WI38 (cell line): ENCODE results near the gene ENPP4.

Experiments used
- H3K4me3 ChIP-seq: 2 replicates; pipeline ENCODE4 v1.5.1; 2011; ENCODE audit warnings: low read depth, mild to moderate bottlenecking, control low read depth, low read length
- TF ChIP-seq, protein P1 (sequence below): IDR thresholded peaks from 2 replicates; pipeline ENCODE4 v1.5.1; 2012; ENCODE audit warnings: low read depth, mild to moderate bottlenecking, control low read depth, low read length

ENPP4 gene

DNA sequence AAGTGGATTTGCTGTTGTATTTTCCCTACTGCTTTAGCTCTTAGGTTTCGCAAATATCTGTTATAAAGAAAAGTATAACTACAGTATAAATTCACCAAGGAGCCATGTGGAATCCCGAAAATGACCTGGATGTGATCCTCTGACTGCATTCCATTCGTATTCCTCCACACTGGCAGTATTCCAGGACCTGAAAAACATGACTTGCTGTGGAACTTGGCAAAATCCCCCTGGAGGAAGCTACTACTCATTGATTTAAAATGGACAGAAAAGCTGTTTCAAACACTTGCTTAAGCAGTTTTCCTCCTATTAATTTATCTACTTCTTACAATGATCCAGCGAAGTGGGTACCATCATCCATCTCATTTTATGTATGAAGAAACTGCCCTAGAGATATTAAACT is 54.3 kb downstream of the ENPP4 start:
- TF ChIP-seq, protein P1, sequence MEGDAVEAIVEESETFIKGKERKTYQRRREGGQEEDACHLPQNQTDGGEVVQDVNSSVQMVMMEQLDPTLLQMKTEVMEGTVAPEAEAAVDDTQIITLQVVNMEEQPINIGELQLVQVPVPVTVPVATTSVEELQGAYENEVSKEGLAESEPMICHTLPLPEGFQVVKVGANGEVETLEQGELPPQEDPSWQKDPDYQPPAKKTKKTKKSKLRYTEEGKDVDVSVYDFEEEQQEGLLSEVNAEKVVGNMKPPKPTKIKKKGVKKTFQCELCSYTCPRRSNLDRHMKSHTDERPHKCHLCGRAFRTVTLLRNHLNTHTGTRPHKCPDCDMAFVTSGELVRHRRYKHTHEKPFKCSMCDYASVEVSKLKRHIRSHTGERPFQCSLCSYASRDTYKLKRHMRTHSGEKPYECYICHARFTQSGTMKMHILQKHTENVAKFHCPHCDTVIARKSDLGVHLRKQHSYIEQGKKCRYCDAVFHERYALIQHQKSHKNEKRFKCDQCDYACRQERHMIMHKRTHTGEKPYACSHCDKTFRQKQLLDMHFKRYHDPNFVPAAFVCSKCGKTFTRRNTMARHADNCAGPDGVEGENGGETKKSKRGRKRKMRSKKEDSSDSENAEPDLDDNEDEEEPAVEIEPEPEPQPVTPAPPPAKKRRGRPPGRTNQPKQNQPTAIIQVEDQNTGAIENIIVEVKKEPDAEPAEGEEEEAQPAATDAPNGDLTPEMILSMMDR: no peak
- no peak overlapping the region for H3K4me3 ChIP-seq

DNA sequence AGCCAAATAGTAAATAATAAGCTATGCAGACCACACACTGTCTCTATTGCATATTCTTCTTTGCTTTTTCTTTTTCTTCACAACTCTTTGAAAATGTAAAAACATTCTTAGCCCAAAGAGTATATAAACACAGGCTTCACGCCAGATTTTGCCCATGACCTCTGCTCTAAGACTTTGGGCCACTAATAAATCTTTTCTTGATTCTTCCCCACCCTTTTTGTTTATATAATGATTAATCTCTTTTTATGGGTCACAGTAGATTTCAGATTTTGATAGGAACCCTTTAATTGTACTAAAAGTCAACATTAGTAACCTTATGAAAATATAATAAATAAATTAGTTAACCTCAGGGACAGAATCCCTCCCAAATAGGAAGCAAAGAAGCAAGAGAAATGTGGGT is 56.8 kb downstream of the ENPP4 start:
- TF ChIP-seq, protein P1: no peak
- H3K4me3 ChIP-seq: no peak overlapping the region

DNA sequence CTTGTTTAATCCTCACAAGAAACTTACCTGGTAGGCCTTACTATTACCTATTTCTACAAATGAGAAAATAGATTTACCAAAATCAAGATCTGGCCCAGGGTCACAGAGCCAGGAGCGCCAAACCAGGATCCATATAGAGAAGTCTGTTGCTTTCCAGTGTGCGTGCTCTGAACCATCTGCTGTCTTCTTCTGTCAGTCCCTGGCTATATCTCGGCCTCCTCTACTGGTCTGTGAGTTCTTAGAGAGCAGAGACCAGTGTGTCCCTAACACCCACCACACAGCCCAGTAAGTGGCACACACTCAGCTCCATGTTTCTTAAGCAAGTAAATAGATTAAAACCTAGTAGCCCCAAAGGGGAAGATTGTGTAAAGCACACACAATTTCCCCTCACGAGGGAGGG is 59.9 kb downstream of the ENPP4 start:
- TF ChIP-seq, protein P1: no peak

DNA sequence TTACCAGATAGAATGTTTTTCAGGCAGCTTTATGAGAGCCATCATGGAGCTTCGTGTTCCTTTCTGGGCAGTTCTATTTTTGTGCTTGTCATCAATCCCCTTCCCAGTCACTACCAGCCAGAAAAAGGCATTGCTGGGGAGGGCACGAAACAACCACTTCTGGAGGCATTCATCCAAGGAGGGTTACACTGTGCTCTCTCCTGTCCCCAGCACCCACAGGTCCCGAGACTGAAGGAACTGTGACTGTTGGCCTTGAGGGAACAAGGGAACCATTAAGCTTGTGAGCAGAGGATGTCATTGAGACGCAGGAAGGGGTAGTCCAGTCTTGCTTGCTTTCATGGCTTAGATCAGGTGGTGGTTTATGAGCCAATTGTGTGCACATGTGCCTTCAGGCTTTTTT is 61.1 kb downstream of the ENPP4 start:
- TF ChIP-seq, protein P1: no peak
- no peak overlapping the region for H3K4me3 ChIP-seq

More for the DNA sequence above, 59.9 kb downstream of the ENPP4 start:
- no peak overlapping the region for H3K4me3 ChIP-seq

DNA sequence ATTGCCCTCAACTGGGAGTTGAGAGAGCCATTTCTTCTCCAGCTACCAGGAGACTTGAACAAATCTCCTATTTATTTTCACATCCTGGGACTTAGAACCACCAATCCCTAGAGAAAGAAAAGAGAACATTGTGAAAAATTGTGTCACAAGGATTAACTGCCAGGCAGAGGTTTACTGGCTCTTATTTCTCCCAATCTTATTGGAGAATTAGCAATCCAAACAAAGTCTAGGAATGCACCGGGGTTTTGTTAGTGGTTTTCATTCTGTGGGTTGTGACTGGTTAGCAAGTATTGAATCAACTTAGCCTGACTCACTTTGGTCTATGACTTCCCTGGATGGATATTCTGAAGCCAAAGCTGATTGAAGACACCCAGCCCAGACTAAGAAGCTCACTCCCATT is 62.2 kb downstream of the ENPP4 start:
- TF ChIP-seq, protein P1: no peak
- H3K4me3 ChIP-seq: no peak overlapping the region
